Caco-2 (cell line): ENCODE data around the gene TMEM89. TPM values are rescaled to one million over a fixed set of nuclear protein-coding genes. Genes with fewer than 3 reads are reported as not detected.

Source experiments
- BruUV-seq: library from RNA; stranded (reverse); fragments of 400-500 nt; replicated peaks from 2 replicates; lab custom pipeline; 2021; lab: Mats Ljungman, UMichigan
- CTCF ChIA-PET: fragments of 300-600 bp; sonication (Branson Sonifier 250); formaldehyde crosslinking; loops from one replicate; lab custom pipeline; 2022; ENCODE audit warnings: antibody characterized with exemption; lab: Charles Lee
- POLR2A ChIA-PET: fragments of 300-600 bp; sonication (Branson Sonifier 250); formaldehyde crosslinking; loops from one replicate; lab custom pipeline; 2022; ENCODE audit warnings: antibody characterized with exemption; lab: Charles Lee
- DNase-seq, 2 experiments: peaks; one replicate each; pipeline versions ENCODE4 v3.0.0 to v3.0.0-alpha.2; 2020 to 2022
- H3K27me3 ChIP-seq: replicated peaks from 2 replicates; pipeline ENCODE4 v1.6.0; 2011; ENCODE audit warnings: low read length; ENCODE audit not compliant: control insufficient read depth, insufficient read depth
- H3K36me3 ChIP-seq: 2 replicates; pipeline ENCODE4 v1.5.1; 2011; ENCODE audit warnings: low read length; ENCODE audit not compliant: control insufficient read depth, insufficient read depth
- H3K4me1 ChIP-seq: fragments of 250-450 bp; sonication (Bioruptor Pico); 2 replicates; pipeline ENCODE4 v1.5.1; 2020; ENCODE audit warnings: mild to moderate bottlenecking
- H3K4me3 ChIP-seq: 2 replicates; pipeline ENCODE4 v1.5.1; 2011; ENCODE audit warnings: low read depth, mild to moderate bottlenecking, control low read depth, low read length
- H3K9me3 ChIP-seq: fragments of 250-450 bp; sonication (Bioruptor Pico); 2 replicates; pipeline ENCODE4 v1.5.1; 2020; ENCODE audit warnings: mild to moderate bottlenecking, moderate library complexity
- H3K27ac Mint-ChIP-seq: one replicate; pipeline ENCODE4 v1.8.0; 2022; ENCODE audit warnings: mixed read lengths; ENCODE audit not compliant: unreplicated experiment
- H3K27me3 Mint-ChIP-seq: one replicate; pipeline ENCODE4 v1.8.0; 2022; ENCODE audit warnings: mixed read lengths; ENCODE audit not compliant: insufficient read depth, unreplicated experiment
- H3K36me3 Mint-ChIP-seq: one replicate; pipeline ENCODE4 v1.8.0; 2022; ENCODE audit warnings: mild to moderate bottlenecking, mixed read lengths; ENCODE audit not compliant: insufficient read depth, unreplicated experiment
- H3K4me1 Mint-ChIP-seq: one replicate; pipeline ENCODE4 v1.8.0; 2022; ENCODE audit warnings: low read depth, mixed read lengths; ENCODE audit not compliant: unreplicated experiment
- H3K4me3 Mint-ChIP-seq: one replicate; pipeline ENCODE4 v1.8.0; 2022; ENCODE audit warnings: mild to moderate bottlenecking, moderate library complexity, mixed read lengths; ENCODE audit not compliant: unreplicated experiment
- H3K9me3 Mint-ChIP-seq: one replicate; pipeline ENCODE4 v1.8.0; 2022; ENCODE audit warnings: mixed read lengths; ENCODE audit not compliant: unreplicated experiment
- intact Hi-C: fragments of 100-400 bp; cut with micrococcal nuclease; formaldehyde crosslinking; loops from one replicate; pipeline ENCODE4 v1.10.0; 2022; ENCODE audit not compliant: unreplicated experiment
- total RNA-seq: library from RNA; stranded (reverse); gene quantifications from 2 replicates; pipeline ENCODE4 v1.2.3, GENCODE V29; 2022
- TF ChIP-seq, protein P1 (sequence below), 2 experiments: fragments of 200-600 bp in 1 of 2; IDR thresholded peaks; 1 replicate in 1 of 2; 2 replicates in 1 of 2; pipeline versions ENCODE4 v1.5.1 to v1.8.0; 2011 to 2022; ENCODE audit warnings: antibody characterized with exemption in 1 of 2, control low read depth in 1 of 2, inconsistent platforms in 1 of 2, low read depth in 1 of 2, low read length in 1 of 2, mild to moderate bottlenecking in 1 of 2, moderate library complexity in 1 of 2; ENCODE audit not compliant: insufficient read depth in 1 of 2, severe bottlenecking in 1 of 2, unreplicated experiment in 1 of 2

TMEM89 gene
- total RNA-seq, 1 experiment from 2014 or later, result not detected

DNA sequence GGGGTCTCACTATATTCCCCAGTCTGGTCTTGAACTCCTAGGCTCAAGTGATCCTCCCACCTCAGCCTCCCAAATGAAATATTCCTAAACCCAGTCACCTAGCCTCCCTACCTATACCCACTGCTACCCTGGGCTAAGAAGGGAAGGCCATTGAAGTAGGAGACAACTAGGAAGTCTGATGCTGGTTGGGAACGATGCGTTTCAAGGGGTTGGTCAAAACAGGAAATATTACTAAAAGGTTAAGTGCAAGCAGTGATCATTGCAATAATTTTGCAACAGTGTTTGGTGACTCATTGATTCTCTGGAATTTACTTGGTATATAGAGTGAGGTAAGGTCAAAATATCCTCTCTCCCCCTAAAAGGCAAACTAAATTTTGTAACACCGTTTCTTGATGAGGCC is 7.5 kb downstream of the TMEM89 start:
- Mint-ChIP-seq H3K27ac (no peak overlapping the region), H3K4me3 (no peak overlapping the region), H3K9me3 (peaks cover 9% of the 10 kb centered on the region), H3K4me1 (no peaks in the 10 kb centered on the region), H3K36me3 (peaks cover 15% of the 10 kb centered on the region), H3K27me3 (no peaks in the 10 kb centered on the region)
- Histone ChIP-seq H3K4me1 (peaks cover 10% of the 10 kb centered on the region), H3K36me3 (peaks cover 3% of the 10 kb centered on the region; the same call in 1 of the 2 replicates), H3K27me3 (no peaks in the 10 kb centered on the region), H3K4me3 (no peak overlapping the region), H3K9me3 (peaks cover 21% of the 10 kb centered on the region)
- no TSS peak for BruUV-seq
- TF ChIP-seq, protein P1, sequence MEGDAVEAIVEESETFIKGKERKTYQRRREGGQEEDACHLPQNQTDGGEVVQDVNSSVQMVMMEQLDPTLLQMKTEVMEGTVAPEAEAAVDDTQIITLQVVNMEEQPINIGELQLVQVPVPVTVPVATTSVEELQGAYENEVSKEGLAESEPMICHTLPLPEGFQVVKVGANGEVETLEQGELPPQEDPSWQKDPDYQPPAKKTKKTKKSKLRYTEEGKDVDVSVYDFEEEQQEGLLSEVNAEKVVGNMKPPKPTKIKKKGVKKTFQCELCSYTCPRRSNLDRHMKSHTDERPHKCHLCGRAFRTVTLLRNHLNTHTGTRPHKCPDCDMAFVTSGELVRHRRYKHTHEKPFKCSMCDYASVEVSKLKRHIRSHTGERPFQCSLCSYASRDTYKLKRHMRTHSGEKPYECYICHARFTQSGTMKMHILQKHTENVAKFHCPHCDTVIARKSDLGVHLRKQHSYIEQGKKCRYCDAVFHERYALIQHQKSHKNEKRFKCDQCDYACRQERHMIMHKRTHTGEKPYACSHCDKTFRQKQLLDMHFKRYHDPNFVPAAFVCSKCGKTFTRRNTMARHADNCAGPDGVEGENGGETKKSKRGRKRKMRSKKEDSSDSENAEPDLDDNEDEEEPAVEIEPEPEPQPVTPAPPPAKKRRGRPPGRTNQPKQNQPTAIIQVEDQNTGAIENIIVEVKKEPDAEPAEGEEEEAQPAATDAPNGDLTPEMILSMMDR (IDR thresholded peaks at IDR 0.05; ENCODE audit: insufficient read depth in 1 of 2, low read depth in 1 of 2, low read length in 1 of 2, severe bottlenecking in 1 of 2, unreplicated experiment in 1 of 2), result no peak
- DNase-seq, result no peak
- ChIA-PET POLR2A (interaction anchor here (0.6 kb wide), 1 partner anchor 49 kb away, joined by 4 read pairs; no protein-coding TSS in a partner anchor), CTCF (no interaction called here)
- intact Hi-C loops, result no loop called here

DNA sequence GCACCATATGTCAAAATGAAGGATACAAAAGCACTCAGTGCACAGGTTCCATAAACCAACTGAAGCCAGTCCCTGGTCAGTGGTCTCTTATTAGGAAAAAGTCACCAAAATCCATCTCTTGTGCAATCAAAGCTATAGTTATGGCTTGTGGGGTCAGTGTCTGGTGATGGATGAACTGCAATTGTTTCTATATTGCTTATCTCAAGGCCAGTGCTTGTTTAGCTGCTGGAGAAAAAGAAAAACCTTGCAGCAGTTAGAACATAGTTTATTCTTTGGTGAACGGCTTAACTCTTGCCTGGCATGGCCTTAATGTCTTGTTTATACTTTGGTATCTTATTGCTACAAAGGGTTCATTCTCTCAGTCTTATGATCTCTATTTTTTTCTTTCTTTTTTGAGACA is 9.3 kb downstream of the TMEM89 start:
- intact Hi-C loops, result no loop called here
- peaks cover 7% of the 10 kb centered on the region for H3K4me1 Mint-ChIP-seq
- H3K27ac Mint-ChIP-seq, result no peak overlapping the region
- no peak overlapping the region for H3K4me3 Mint-ChIP-seq
- H3K4me1 ChIP-seq, result peaks cover 11% of the 10 kb centered on the region
- no peaks in the 10 kb centered on the region for H3K9me3 Mint-ChIP-seq
- TF ChIP-seq, protein P1 (IDR thresholded peaks at IDR 0.05; ENCODE audit: insufficient read depth in 1 of 2, low read depth in 1 of 2, low read length in 1 of 2, severe bottlenecking in 1 of 2, unreplicated experiment in 1 of 2), result no peak
- H3K36me3 ChIP-seq, result peaks cover 3% of the 10 kb centered on the region; the same call in 1 of the 2 replicates
- H3K36me3 Mint-ChIP-seq, result peaks cover 27% of the 10 kb centered on the region
- peaks cover 11% of the 10 kb centered on the region for H3K9me3 ChIP-seq
- no TSS peak for BruUV-seq
- DNase-seq, result no peak
- ChIA-PET POLR2A (no interaction called here), CTCF (interaction anchor here (0.7 kb wide), 2 partner anchors 142 to 376 kb away, joined by 4 to 5 read pairs; no protein-coding TSS in a partner anchor)
- H3K4me3 ChIP-seq, result no peak overlapping the region
- H3K27me3 Mint-ChIP-seq, result no peaks in the 10 kb centered on the region
- H3K27me3 ChIP-seq, result no peaks in the 10 kb centered on the region

DNA sequence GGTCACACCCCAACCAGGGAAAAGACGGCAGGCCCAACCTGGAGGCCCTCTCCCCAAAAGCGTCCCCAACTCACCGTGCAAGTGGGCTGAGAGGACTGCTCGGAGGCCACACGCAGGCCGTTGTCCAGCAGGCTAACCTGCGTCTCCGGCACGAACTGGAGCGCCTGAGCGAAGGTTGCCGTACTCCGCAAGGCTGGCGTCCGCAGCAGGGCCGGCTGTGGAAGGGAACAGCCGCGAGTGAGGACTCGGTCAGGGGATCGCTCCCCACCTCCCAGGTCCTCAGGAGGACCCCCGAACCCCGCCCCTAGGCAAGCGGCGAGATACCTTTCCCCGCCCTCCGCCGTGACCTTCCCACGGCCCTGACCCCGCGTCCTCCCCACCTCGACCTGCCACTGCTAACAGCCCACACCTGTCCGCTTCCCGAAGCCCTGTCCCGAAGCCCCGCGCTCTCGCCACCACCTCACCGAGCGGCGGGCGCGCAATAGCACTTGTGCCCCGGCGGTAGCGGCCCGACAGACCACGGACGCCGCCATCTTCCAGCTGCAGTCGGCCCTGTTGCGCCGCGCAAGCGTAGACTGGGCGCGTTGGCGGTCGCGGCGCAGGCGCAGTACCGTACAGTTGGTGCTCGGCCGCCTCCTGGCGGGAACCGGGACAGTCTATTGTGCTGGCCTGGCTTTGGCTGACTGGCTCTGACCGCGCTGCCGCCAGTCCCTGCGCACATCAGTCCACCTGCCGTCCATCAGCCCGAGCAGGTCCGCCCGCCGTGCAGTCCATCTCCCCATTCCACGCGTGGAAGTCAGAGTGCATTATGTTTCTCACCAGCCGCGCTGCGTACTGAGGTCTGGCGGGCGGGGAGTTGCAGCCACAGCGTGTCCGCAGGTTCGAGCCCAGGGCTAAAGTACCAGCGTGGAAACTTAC is 12.2 kb downstream of the TMEM89 start, which contains the start of gene UQCRC1:
TSS of gene UQCRC1 (minus strand) at position 559 of the 918 bp plus-strand sequence. CDS start at position 533, 26 bp downstream.
- Histone ChIP-seq H3K9me3 (no peaks in the 10 kb centered on the region), H3K4me3 (peak within 1 kb of the TSS; percentile 87), H3K27me3 (no peaks in the 10 kb centered on the region), H3K36me3 (peaks cover 5% of the 10 kb centered on the region; the same call in 1 of the 2 replicates), H3K4me1 (peaks cover 11% of the 10 kb centered on the region)
- POLR2A ChIA-PET, result interaction anchor here (0.6 to 1.0 kb wide), 2 partner anchors 54 to 55 kb away, joined by 3 read pairs; no protein-coding TSS in a partner anchor
- H3K27ac Mint-ChIP-seq, result peak within 1 kb of the TSS; percentile 96
- H3K9me3 Mint-ChIP-seq, result no peaks in the 10 kb centered on the region
- CTCF ChIA-PET, result interaction anchor here (0.5 to 1.5 kb wide), 4 partner anchors 15 to 136 kb away, joined by 3 to 4 read pairs (median 4); no protein-coding TSS in a partner anchor
- peak; percentile 91 to 95 for DNase-seq
- H3K4me1 Mint-ChIP-seq, result peaks cover 7% of the 10 kb centered on the region
- no peaks in the 10 kb centered on the region for H3K27me3 Mint-ChIP-seq
- BruUV-seq, result no TSS peak
- H3K4me3 Mint-ChIP-seq, result peak within 1 kb of the TSS; percentile 91
- TF ChIP-seq, protein P1 (IDR thresholded peaks at IDR 0.05; ENCODE audit: insufficient read depth in 1 of 2, low read depth in 1 of 2, low read length in 1 of 2, severe bottlenecking in 1 of 2, unreplicated experiment in 1 of 2), result peak; percentile 45 to 68
- peaks cover 49% of the 10 kb centered on the region for H3K36me3 Mint-ChIP-seq
- intact Hi-C loops, result loop anchor here (1.0 to 2.0 kb wide), 3 partner anchors 26 to 53 kb away; partner anchors contain the start of genes CELSR3, PFKFB4 and SLC26A6
